HCT116 (cell line): Measurements from ENCODE around the gene HDGFL3.

Experiments
- CBX3 ChIP-seq: IDR thresholded peaks from 2 replicates; pipeline ENCODE4 v1.6.1; 2012; ENCODE audit warnings: low read depth
- CTCF ChIP-seq, 3 experiments: fragments of 200-600 bp in 1 of 3; sonication (generic) in 1 of 3; IDR thresholded peaks in 2 of 3; conservative IDR thresholded peaks in 1 of 3; 2 replicates each; pipeline ENCODE4 v1.5.1; 2012 to 2017; ENCODE audit warnings: low read depth in 2 of 3, low read length in 2 of 3, antibody characterized with exemption in 1 of 3, borderline replicate concordance in 1 of 3, control low read depth in 1 of 3, mild to moderate bottlenecking in 1 of 3, mixed read lengths in 1 of 3, mixed run types in 1 of 3, moderate library complexity in 1 of 3; ENCODE audit not compliant: insufficient read depth in 1 of 3
- POLR2A ChIP-seq: IDR thresholded peaks from 2 replicates; pipeline ENCODE4 v1.7.0; 2011; ENCODE audit warnings: borderline replicate concordance; ENCODE audit not compliant: insufficient read depth, insufficient read length; ENCODE audit errors: extremely low read depth
- POLR2AphosphoS5 ChIP-seq: IDR thresholded peaks from 2 replicates; pipeline ENCODE4 v1.6.1; 2011; ENCODE audit warnings: mild to moderate bottlenecking, low read depth, low read length, moderate library complexity
- RAD21 ChIP-seq: IDR thresholded peaks from 2 replicates; pipeline ENCODE4 v1.6.1; 2012; ENCODE audit warnings: low read depth, mild to moderate bottlenecking
- SIN3A ChIP-seq: IDR thresholded peaks from 2 replicates; pipeline ENCODE4 v1.6.1; 2012; ENCODE audit warnings: low read depth
- ZBTB33 ChIP-seq: IDR thresholded peaks from 2 replicates; pipeline ENCODE4 v1.6.1; 2011; ENCODE audit warnings: mild to moderate bottlenecking, low read length, moderate library complexity; ENCODE audit not compliant: insufficient replicate concordance; ENCODE audit errors: extremely low read depth
- TF ChIP-seq, protein P1 (sequence below): IDR thresholded peaks from 2 replicates; pipeline ENCODE4 v1.6.1; 2012; ENCODE audit warnings: low read depth
- TF ChIP-seq, protein P2 (sequence below): IDR thresholded peaks from 2 replicates; pipeline ENCODE4 v1.6.1; 2012

DNA sequence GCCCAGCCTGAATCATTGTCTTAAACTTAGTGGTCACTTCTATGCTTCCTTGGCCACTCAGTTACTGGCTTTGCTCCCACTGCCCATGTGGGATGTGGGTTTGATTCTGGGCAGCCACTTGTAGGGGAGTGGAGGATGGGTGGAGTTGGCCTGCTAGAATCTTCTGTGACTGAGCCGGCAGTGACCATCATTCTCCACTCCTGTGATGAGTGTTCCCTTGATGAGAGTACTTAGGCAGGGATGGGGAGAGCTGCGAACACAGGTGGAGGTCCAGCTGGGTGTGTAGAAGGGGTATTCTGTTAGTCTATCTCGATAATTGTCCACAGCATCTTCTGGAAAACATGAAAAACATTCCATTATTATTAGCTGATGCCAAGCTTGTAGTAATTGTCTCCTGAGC, 92.2 kb downstream of the HDGFL3 start:
- TF ChIP-seq SIN3A (no peak), POLR2A (no peak), CTCF (IDR thresholded peaks at IDR 0.05 in 2 of 3, conservative IDR thresholded peaks at IDR 0.05 in 1 of 3; ENCODE audit: borderline replicate concordance in 1 of 3, insufficient read depth in 1 of 3, low read depth in 2 of 3, low read length in 2 of 3) (no peak), RAD21 (no peak), POLR2AphosphoS5 (no peak), CBX3 (no peak), ZBTB33 (no peak)
- TF ChIP-seq, protein P1, sequence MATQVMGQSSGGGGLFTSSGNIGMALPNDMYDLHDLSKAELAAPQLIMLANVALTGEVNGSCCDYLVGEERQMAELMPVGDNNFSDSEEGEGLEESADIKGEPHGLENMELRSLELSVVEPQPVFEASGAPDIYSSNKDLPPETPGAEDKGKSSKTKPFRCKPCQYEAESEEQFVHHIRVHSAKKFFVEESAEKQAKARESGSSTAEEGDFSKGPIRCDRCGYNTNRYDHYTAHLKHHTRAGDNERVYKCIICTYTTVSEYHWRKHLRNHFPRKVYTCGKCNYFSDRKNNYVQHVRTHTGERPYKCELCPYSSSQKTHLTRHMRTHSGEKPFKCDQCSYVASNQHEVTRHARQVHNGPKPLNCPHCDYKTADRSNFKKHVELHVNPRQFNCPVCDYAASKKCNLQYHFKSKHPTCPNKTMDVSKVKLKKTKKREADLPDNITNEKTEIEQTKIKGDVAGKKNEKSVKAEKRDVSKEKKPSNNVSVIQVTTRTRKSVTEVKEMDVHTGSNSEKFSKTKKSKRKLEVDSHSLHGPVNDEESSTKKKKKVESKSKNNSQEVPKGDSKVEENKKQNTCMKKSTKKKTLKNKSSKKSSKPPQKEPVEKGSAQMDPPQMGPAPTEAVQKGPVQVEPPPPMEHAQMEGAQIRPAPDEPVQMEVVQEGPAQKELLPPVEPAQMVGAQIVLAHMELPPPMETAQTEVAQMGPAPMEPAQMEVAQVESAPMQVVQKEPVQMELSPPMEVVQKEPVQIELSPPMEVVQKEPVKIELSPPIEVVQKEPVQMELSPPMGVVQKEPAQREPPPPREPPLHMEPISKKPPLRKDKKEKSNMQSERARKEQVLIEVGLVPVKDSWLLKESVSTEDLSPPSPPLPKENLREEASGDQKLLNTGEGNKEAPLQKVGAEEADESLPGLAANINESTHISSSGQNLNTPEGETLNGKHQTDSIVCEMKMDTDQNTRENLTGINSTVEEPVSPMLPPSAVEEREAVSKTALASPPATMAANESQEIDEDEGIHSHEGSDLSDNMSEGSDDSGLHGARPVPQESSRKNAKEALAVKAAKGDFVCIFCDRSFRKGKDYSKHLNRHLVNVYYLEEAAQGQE: no peak
- TF ChIP-seq, protein P2, sequence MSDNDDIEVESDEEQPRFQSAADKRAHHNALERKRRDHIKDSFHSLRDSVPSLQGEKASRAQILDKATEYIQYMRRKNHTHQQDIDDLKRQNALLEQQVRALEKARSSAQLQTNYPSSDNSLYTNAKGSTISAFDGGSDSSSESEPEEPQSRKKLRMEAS: no peak
